ENCODE results near the gene GRIA3.

DNA sequence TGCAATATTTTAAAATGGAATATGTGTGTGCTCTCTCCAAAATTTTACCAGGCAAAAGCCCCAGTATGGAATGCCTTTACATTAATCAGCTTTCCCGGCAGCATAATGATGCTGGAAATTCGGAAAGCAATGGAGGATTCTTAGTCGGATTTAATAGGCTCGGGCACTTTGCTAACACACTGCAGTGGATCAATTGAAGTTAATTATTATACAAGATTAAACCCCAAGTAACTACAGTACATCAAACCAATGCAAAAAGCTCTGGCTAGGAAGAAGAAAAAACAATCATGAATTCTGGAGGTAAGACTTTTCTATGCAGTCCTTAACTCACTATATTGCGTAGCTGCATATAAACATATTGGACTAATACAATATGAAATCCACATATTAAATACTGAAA is 43.6 kb upstream of the GRIA3 start:
- no peak for TF ChIP-seq CTCF (IDR thresholded peaks at IDR 0.05; ENCODE audit: poor library complexity)
- no peak for TF ChIP-seq EZH2 (IDR thresholded peaks at IDR 0.05; ENCODE audit: borderline replicate concordance)
- no peak for TF ChIP-seq EZH2phosphoT487 (IDR thresholded peaks at IDR 0.05; ENCODE audit: low read depth, severe bottlenecking, unreplicated experiment)
